Measurements from ENCODE around the gene NOL4L.

- TF ChIP-seq, protein P1, sequence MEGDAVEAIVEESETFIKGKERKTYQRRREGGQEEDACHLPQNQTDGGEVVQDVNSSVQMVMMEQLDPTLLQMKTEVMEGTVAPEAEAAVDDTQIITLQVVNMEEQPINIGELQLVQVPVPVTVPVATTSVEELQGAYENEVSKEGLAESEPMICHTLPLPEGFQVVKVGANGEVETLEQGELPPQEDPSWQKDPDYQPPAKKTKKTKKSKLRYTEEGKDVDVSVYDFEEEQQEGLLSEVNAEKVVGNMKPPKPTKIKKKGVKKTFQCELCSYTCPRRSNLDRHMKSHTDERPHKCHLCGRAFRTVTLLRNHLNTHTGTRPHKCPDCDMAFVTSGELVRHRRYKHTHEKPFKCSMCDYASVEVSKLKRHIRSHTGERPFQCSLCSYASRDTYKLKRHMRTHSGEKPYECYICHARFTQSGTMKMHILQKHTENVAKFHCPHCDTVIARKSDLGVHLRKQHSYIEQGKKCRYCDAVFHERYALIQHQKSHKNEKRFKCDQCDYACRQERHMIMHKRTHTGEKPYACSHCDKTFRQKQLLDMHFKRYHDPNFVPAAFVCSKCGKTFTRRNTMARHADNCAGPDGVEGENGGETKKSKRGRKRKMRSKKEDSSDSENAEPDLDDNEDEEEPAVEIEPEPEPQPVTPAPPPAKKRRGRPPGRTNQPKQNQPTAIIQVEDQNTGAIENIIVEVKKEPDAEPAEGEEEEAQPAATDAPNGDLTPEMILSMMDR (IDR thresholded peaks at IDR 0.05), result no peak
- no peak for TF ChIP-seq POLR2A (IDR thresholded peaks at IDR 0.05)
Measured at GRCh38 chr20:32493356-32493755, 91.8 kb downstream of the NOL4L start.

All from thyroid gland (tissue), 4 donors.